Parathyroid adenoma (tissue), 2 donors: ENCODE data around the gene AGBL1.

Experiments used
- H2AFZ ChIP-seq: fragments of 300-600 bp; sonication (generic); one replicate; pipeline ENCODE4 v1.7.0; 2017; ENCODE audit warnings: antibody characterized with exemption, mild to moderate bottlenecking
- H3K27ac ChIP-seq: fragments of 300-600 bp; sonication (generic); one replicate; pipeline ENCODE4 v1.7.0; 2017
- H3K27me3 ChIP-seq: fragments of 300-600 bp; sonication (generic); one replicate; pipeline ENCODE4 v1.7.0; 2017; ENCODE audit warnings: low read length; ENCODE audit not compliant: control insufficient read depth, insufficient read depth
- H3K36me3 ChIP-seq: fragments of 300-600 bp; sonication (generic); one replicate; pipeline ENCODE4 v1.7.0; 2017; ENCODE audit warnings: low read length; ENCODE audit not compliant: control insufficient read depth, insufficient read depth
- H3K4me1 ChIP-seq: fragments of 300-600 bp; sonication (generic); one replicate; pipeline ENCODE4 v1.7.0; 2017; ENCODE audit warnings: control low read depth
- H3K4me2 ChIP-seq: fragments of 300-600 bp; sonication (generic); one replicate; pipeline ENCODE4 v1.7.0; 2017; ENCODE audit warnings: low read length
- H3K4me3 ChIP-seq: fragments of 300-600 bp; sonication (generic); one replicate; pipeline ENCODE4 v1.7.0; 2017; ENCODE audit warnings: low read depth, low read length
- H3K79me2 ChIP-seq: fragments of 300-600 bp; sonication (generic); one replicate; pipeline ENCODE4 v1.7.0; 2017; ENCODE audit warnings: control low read depth
- H3K9ac ChIP-seq: fragments of 300-600 bp; sonication (generic); one replicate; pipeline ENCODE4 v1.7.0; 2017; ENCODE audit warnings: mild to moderate bottlenecking
- H3K9me3 ChIP-seq: fragments of 300-600 bp; sonication (generic); one replicate; pipeline ENCODE4 v1.7.0; 2017; ENCODE audit warnings: low read length; ENCODE audit not compliant: control insufficient read depth
- CTCF ChIP-seq: fragments of 300-600 bp; sonication (generic); IDR thresholded peaks from one replicate; pipeline ENCODE4 v1.7.0; 2017; ENCODE audit warnings: antibody characterized with exemption, mild to moderate bottlenecking
- donor health status: primary hyperparathyroidism.

The AGBL1 gene

DNA sequence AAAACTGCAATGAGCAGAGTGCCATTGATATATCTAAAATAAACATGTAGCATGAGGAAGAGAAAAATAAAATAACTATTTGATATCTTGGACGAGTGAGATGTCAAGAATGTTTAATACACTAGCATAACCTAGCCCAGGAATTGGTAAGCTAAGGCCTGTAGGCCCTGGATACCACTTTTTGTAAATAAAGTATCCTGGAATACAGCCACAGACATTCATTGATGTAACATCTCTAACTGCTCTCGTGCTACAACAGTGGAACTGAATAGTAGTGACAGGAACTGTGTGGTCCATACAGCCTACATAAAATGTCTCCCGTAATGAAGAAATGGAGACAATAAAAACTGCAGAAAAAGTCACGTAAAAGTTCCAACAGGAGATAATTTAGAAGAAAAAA lies 869.0 kb downstream of the AGBL1 start:
- Histone ChIP-seq H3K36me3 (no peaks in the 10 kb centered on the region), H3K4me2 (no peak overlapping the region), H3K4me1 (no peaks in the 10 kb centered on the region), H3K9ac (no peak overlapping the region), H3K27me3 (no peaks in the 10 kb centered on the region), H3K4me3 (no peak overlapping the region), H3K9me3 (no peaks in the 10 kb centered on the region), H2AFZ (no peak overlapping the region), H3K27ac (no peak overlapping the region), H3K79me2 (no peaks in the 10 kb centered on the region)
- TF ChIP-seq CTCF: no peak

DNA sequence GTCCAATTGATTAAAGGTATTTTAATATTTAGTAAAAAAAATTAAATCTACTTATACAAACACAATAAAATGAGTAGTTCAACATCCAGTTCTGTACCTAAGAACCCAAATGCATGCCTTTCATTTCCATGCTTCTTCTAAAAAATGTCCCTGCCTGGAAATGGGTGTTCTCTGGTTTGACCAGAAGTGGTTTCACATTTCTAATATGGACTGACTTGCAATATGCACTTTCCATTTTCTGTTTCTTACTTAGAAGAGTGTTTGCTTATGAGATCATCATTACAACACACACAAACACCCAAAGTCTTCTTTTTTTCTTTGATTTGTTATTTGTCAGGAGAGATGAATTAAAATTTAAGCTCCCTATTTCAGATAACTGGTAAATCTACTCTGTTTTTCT lies 879.6 kb downstream of the AGBL1 start:
- no peaks in the 10 kb centered on the region for H3K9me3 ChIP-seq
- no peak overlapping the region for H3K4me3 ChIP-seq
- H3K36me3 ChIP-seq: no peaks in the 10 kb centered on the region
- H3K79me2 ChIP-seq: no peaks in the 10 kb centered on the region
- no peak overlapping the region for H3K4me2 ChIP-seq
- no peaks in the 10 kb centered on the region for H3K27me3 ChIP-seq
- no peak overlapping the region for H3K27ac ChIP-seq
- no peaks in the 10 kb centered on the region for H3K4me1 ChIP-seq
- H3K9ac ChIP-seq: no peak overlapping the region
- no peak for TF ChIP-seq CTCF
- no peak overlapping the region for H2AFZ ChIP-seq

DNA sequence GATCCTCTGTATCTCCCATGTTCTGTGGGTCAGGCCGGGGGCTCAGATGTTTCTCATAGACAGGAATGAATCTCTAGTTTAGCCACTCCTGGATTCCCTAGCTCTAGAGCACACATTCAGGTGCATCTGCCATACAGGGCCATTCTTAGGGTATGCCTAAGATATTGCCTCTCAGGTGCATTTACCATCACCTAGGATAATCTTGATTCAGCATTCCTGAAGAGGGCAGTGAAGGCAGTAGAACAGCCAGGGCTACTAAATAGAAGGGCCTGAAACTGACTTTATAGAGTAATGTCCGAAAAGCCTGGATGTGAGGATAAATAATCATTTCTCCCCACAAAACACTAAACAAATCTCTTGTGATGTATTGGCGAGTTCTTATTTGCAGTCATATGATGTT lies 882.0 kb downstream of the AGBL1 start:
- Histone ChIP-seq H3K27ac (no peak overlapping the region), H2AFZ (no peak overlapping the region), H3K9me3 (no peaks in the 10 kb centered on the region), H3K27me3 (no peaks in the 10 kb centered on the region), H3K4me1 (no peaks in the 10 kb centered on the region), H3K9ac (no peak overlapping the region), H3K4me2 (no peak overlapping the region), H3K4me3 (no peak overlapping the region), H3K79me2 (no peaks in the 10 kb centered on the region), H3K36me3 (no peaks in the 10 kb centered on the region)
- TF ChIP-seq CTCF: no peak

- no peaks in the 10 kb centered on the region for H3K9me3 ChIP-seq
- no peak overlapping the region for H2AFZ ChIP-seq
- no peaks in the 10 kb centered on the region for H3K79me2 ChIP-seq
- no peak overlapping the region for H3K27ac ChIP-seq
- no peaks in the 10 kb centered on the region for H3K27me3 ChIP-seq
- no peak overlapping the region for H3K4me3 ChIP-seq
- no peaks in the 10 kb centered on the region for H3K4me1 ChIP-seq
- H3K9ac ChIP-seq: no peak overlapping the region
- no peak overlapping the region for H3K4me2 ChIP-seq
- no peak for TF ChIP-seq CTCF
- no peaks in the 10 kb centered on the region for H3K36me3 ChIP-seq
Measured at GRCh38 chr15:86964271-86964670, 884.6 kb downstream of the AGBL1 start.

GRCh38 chr15:86968244-86968643 lies 888.6 kb downstream of the AGBL1 start:
- Histone ChIP-seq H3K4me1 (no peaks in the 10 kb centered on the region), H3K79me2 (no peaks in the 10 kb centered on the region), H3K9ac (no peak overlapping the region), H3K4me3 (no peak overlapping the region), H3K27ac (no peak overlapping the region), H3K9me3 (no peaks in the 10 kb centered on the region), H3K4me2 (no peak overlapping the region), H3K27me3 (no peaks in the 10 kb centered on the region), H3K36me3 (no peaks in the 10 kb centered on the region), H2AFZ (no peak overlapping the region)
- TF ChIP-seq CTCF: no peak
